ENCODE measurements around the gene FLAD1. TPM values are rescaled to one million over a fixed set of nuclear protein-coding genes. Genes with fewer than 3 reads are reported as not detected.

FLAD1 gene
- total RNA-seq, 1 donor from 2014 or later: 51.5 TPM

GRCh38 chr1:154945962-154946850 is 36.9 kb upstream of the FLAD1 start:
- no peak for FAIRE-seq
- Histone ChIP-seq H3K27me3 (ENCODE audit: insufficient read depth, low read length) (no peaks in the 10 kb centered on the region), H3K4me3 (ENCODE audit: insufficient read depth, low read depth, low read length) (no peak overlapping the region), H3K4me1 (ENCODE audit: insufficient read depth, low read length) (no peaks in the 10 kb centered on the region), H2AFZ (ENCODE audit: low read depth, low read length) (no peak overlapping the region), H3K36me3 (ENCODE audit: insufficient read depth, low read length) (peaks cover 4% of the 10 kb centered on the region), H3K9ac (ENCODE audit: low read length) (no peak overlapping the region), H3K27ac (ENCODE audit: low read depth, low read length) (no peak overlapping the region), H3K9me3 (ENCODE audit: insufficient read depth, low read depth, low read length) (no peaks in the 10 kb centered on the region), H4K20me1 (ENCODE audit: insufficient read depth, low read length) (peaks cover 18% of the 10 kb centered on the region), H3K4me2 (ENCODE audit: low read length) (no peak overlapping the region), H3K79me2 (ENCODE audit: insufficient read depth, low read length) (no peaks in the 10 kb centered on the region)
- Mint-ChIP-seq H3K9me3 (ENCODE audit: unreplicated experiment) (no peaks in the 10 kb centered on the region), H3K4me1 (ENCODE audit: low read depth, unreplicated experiment) (peaks cover 16% of the 10 kb centered on the region), H3K4me3 (ENCODE audit: unreplicated experiment) (no peak overlapping the region), H3K36me3 (ENCODE audit: low read depth, unreplicated experiment) (peaks cover 13% of the 10 kb centered on the region), H3K27me3 (ENCODE audit: low read depth, unreplicated experiment) (no peaks in the 10 kb centered on the region), H3K27ac (ENCODE audit: unreplicated experiment) (no peak overlapping the region)
- no peak for DNase-seq (ENCODE audit: low read depth)
- TF ChIP-seq CTCF (IDR thresholded peaks at IDR 0.05; ENCODE audit: insufficient read depth, low read depth, low read length) (no peak), EZH2 (IDR thresholded peaks at IDR 0.05; ENCODE audit: insufficient read depth, low read length) (no peak)

- TF ChIP-seq EZH2 (IDR thresholded peaks at IDR 0.05; ENCODE audit: insufficient read depth, low read length): no peak
- no peak for TF ChIP-seq CTCF (IDR thresholded peaks at IDR 0.05; ENCODE audit: insufficient read depth, low read depth, low read length)
- Mint-ChIP-seq H3K4me3 (ENCODE audit: unreplicated experiment) (no peak overlapping the region), H3K4me1 (ENCODE audit: low read depth, unreplicated experiment) (peaks cover 12% of the 10 kb centered on the region), H3K27me3 (ENCODE audit: low read depth, unreplicated experiment) (no peaks in the 10 kb centered on the region), H3K27ac (ENCODE audit: unreplicated experiment) (no peak overlapping the region), H3K9me3 (ENCODE audit: unreplicated experiment) (no peaks in the 10 kb centered on the region), H3K36me3 (ENCODE audit: low read depth, unreplicated experiment) (peaks cover 18% of the 10 kb centered on the region)
- H3K9me3 ChIP-seq (ENCODE audit: insufficient read depth, low read depth, low read length): no peaks in the 10 kb centered on the region
- H3K79me2 ChIP-seq (ENCODE audit: insufficient read depth, low read length): peaks cover 5% of the 10 kb centered on the region
- no peak overlapping the region for H3K4me3 ChIP-seq (ENCODE audit: insufficient read depth, low read depth, low read length)
- no peak for FAIRE-seq
- no peak overlapping the region for H2AFZ ChIP-seq (ENCODE audit: low read depth, low read length)
- H4K20me1 ChIP-seq (ENCODE audit: insufficient read depth, low read length): peaks cover 29% of the 10 kb centered on the region
- no peaks in the 10 kb centered on the region for H3K4me1 ChIP-seq (ENCODE audit: insufficient read depth, low read length)
- no peaks in the 10 kb centered on the region for H3K27me3 ChIP-seq (ENCODE audit: insufficient read depth, low read length)
- no peak overlapping the region for H3K27ac ChIP-seq (ENCODE audit: low read depth, low read length)
- peaks cover 4% of the 10 kb centered on the region for H3K36me3 ChIP-seq (ENCODE audit: insufficient read depth, low read length)
- no peak for DNase-seq (ENCODE audit: low read depth)
- H3K4me2 ChIP-seq (ENCODE audit: low read length): no peak overlapping the region
- no peak overlapping the region for H3K9ac ChIP-seq (ENCODE audit: low read length)
Observed at GRCh38 chr1:154948079-154948478, 35.1 kb upstream of the FLAD1 start.
